Endothelial cell (in vitro differentiated cells): Measurements from ENCODE around the gene ABAT. TPM values are rescaled to one million over a fixed set of nuclear protein-coding genes. Genes with fewer than 3 reads are reported as not detected.

Experiments used
- DNase-seq: peaks from one replicate; pipeline ENCODE4 v3.0.0; 2021; ENCODE audit warnings: low spot score
- H3K27ac Mint-ChIP-seq: one replicate; pipeline ENCODE4 v1.8.0; 2021; ENCODE audit warnings: mixed read lengths, inconsistent platforms; ENCODE audit not compliant: unreplicated experiment
- H3K27me3 Mint-ChIP-seq: one replicate; pipeline ENCODE4 v1.8.0; 2021; ENCODE audit warnings: mild to moderate bottlenecking, moderate library complexity, mixed read lengths, inconsistent platforms; ENCODE audit not compliant: unreplicated experiment
- H3K36me3 Mint-ChIP-seq: one replicate; pipeline ENCODE4 v1.8.0; 2021; ENCODE audit warnings: mild to moderate bottlenecking, low read depth, mixed read lengths, inconsistent platforms; ENCODE audit not compliant: unreplicated experiment
- H3K4me1 Mint-ChIP-seq: one replicate; pipeline ENCODE4 v1.8.0; 2021; ENCODE audit warnings: mild to moderate bottlenecking, mixed read lengths, inconsistent platforms; ENCODE audit not compliant: unreplicated experiment
- H3K4me3 Mint-ChIP-seq: one replicate; pipeline ENCODE4 v1.8.0; 2021; ENCODE audit warnings: mild to moderate bottlenecking, mixed read lengths, inconsistent platforms; ENCODE audit not compliant: unreplicated experiment
- H3K9me3 Mint-ChIP-seq: one replicate; pipeline ENCODE4 v1.8.0; 2021; ENCODE audit warnings: mixed read lengths, inconsistent platforms; ENCODE audit not compliant: unreplicated experiment
- CTCF ChIP-seq: fragments of 200-600 bp; sonication (generic); IDR thresholded peaks from one replicate; pipeline ENCODE4 v1.5.0; 2021; ENCODE audit warnings: antibody characterized with exemption; ENCODE audit not compliant: unreplicated experiment
- total RNA-seq: library from RNA; stranded (reverse); fragmentation: NEBNext Ultra II Directional; extraction: Animal tissue kit (Norgen Biotek cat#: 25700); gene quantifications from one replicate; pipeline ENCODE4 v1.2.1, GENCODE V29; 2021; ENCODE audit not compliant: unreplicated experiment

The ABAT gene
- total RNA-seq, 1 donor from 2014 or later: 1.6 TPM

- DNase-seq: no peak
- no peaks in the 10 kb centered on the region for H3K27me3 Mint-ChIP-seq
- no peaks in the 10 kb centered on the region for H3K36me3 Mint-ChIP-seq
- H3K9me3 Mint-ChIP-seq: no peaks in the 10 kb centered on the region
- no peak overlapping the region for H3K4me3 Mint-ChIP-seq
- no peaks in the 10 kb centered on the region for H3K4me1 Mint-ChIP-seq
- no peak for TF ChIP-seq CTCF
- H3K27ac Mint-ChIP-seq: no peak overlapping the region
Measured at GRCh38 chr16:8721336-8722024, 47.1 kb downstream of the ABAT start.

GRCh38 chr16:8722025-8722348 lies 47.6 kb downstream of the ABAT start:
- no peak for TF ChIP-seq CTCF
- H3K36me3 Mint-ChIP-seq: no peaks in the 10 kb centered on the region
- no peaks in the 10 kb centered on the region for H3K9me3 Mint-ChIP-seq
- no peaks in the 10 kb centered on the region for H3K4me1 Mint-ChIP-seq
- H3K4me3 Mint-ChIP-seq: no peak overlapping the region
- no peak for DNase-seq
- H3K27me3 Mint-ChIP-seq: no peaks in the 10 kb centered on the region
- no peak overlapping the region for H3K27ac Mint-ChIP-seq

GRCh38 chr16:8725513-8726178 lies 51.2 kb downstream of the ABAT start:
- no peak overlapping the region for H3K4me3 Mint-ChIP-seq
- no peaks in the 10 kb centered on the region for H3K27me3 Mint-ChIP-seq
- no peaks in the 10 kb centered on the region for H3K36me3 Mint-ChIP-seq
- H3K27ac Mint-ChIP-seq: no peak overlapping the region
- H3K9me3 Mint-ChIP-seq: no peaks in the 10 kb centered on the region
- TF ChIP-seq CTCF: no peak
- H3K4me1 Mint-ChIP-seq: no peaks in the 10 kb centered on the region
- DNase-seq: no peak

- Mint-ChIP-seq H3K27me3 (no peaks in the 10 kb centered on the region), H3K27ac (no peak overlapping the region), H3K4me1 (no peaks in the 10 kb centered on the region), H3K4me3 (no peak overlapping the region), H3K9me3 (no peaks in the 10 kb centered on the region), H3K36me3 (no peaks in the 10 kb centered on the region)
- no peak for TF ChIP-seq CTCF
- no peak for DNase-seq
Measured at GRCh38 chr16:8727131-8727806, 52.9 kb downstream of the ABAT start.
